ENCODE results near the gene NELFA. TPM values are rescaled to one million over a fixed set of nuclear protein-coding genes. Genes with fewer than 3 reads are reported as not detected.

Gene NELFA
- total RNA-seq, 2 donors from 2014 or later, result 8.0 to 12.7 TPM

DNA sequence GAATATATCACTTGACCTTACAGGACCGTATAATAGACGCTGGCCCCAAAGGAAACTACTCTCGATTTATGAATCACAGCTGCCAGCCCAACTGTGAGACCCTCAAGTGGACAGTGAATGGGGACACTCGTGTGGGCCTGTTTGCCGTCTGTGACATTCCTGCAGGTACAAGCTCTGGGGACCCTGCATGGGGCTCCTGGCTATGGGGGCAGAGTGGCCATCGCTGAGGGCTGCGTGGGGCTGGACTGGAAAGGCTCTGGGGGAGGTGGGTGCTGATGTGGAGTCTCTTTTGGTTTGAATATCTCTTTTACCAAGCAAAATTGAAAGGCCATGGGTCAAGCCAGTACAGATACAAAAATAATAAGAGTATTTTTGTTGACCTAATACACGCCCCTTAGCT is 33.9 kb downstream of the NELFA start:
- Histone ChIP-seq H3K4me3 (no peak overlapping the region), H3K36me3 (peaks cover 45% of the 10 kb centered on the region), H3K4me1 (no peaks in the 10 kb centered on the region), H3K9me3 (no peaks in the 10 kb centered on the region), H3K27ac (no peak overlapping the region), H3K27me3 (no peaks in the 10 kb centered on the region)
- TF ChIP-seq, protein P1, sequence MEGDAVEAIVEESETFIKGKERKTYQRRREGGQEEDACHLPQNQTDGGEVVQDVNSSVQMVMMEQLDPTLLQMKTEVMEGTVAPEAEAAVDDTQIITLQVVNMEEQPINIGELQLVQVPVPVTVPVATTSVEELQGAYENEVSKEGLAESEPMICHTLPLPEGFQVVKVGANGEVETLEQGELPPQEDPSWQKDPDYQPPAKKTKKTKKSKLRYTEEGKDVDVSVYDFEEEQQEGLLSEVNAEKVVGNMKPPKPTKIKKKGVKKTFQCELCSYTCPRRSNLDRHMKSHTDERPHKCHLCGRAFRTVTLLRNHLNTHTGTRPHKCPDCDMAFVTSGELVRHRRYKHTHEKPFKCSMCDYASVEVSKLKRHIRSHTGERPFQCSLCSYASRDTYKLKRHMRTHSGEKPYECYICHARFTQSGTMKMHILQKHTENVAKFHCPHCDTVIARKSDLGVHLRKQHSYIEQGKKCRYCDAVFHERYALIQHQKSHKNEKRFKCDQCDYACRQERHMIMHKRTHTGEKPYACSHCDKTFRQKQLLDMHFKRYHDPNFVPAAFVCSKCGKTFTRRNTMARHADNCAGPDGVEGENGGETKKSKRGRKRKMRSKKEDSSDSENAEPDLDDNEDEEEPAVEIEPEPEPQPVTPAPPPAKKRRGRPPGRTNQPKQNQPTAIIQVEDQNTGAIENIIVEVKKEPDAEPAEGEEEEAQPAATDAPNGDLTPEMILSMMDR (IDR thresholded peaks at IDR 0.05), result no peak
- DNase-seq (ENCODE audit: low spot score), result no peak

DNA sequence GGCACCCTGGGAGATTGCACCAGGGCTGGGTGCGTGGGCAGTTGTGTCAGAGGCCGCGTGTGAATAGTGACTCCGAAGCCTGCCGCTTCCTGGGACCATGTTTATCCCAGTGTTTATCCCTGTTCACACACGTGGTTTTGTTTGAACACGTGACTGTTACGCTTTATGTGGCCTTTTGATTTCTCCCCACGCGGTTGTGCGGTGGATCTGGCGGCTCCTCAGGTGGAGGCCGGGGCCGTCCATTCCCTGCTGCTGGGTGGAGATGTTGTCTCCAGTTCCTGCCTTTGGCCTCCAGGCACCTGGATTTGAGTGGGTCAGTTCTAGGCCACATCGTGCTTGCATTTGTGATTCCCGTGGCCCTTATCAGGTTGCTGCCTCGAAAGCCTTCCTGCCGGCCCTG is 35.1 kb downstream of the NELFA start:
- no peaks in the 10 kb centered on the region for H3K4me1 ChIP-seq
- no peaks in the 10 kb centered on the region for H3K9me3 ChIP-seq
- H3K4me3 ChIP-seq, result no peak overlapping the region
- peaks cover 38% of the 10 kb centered on the region for H3K36me3 ChIP-seq
- H3K27ac ChIP-seq, result no peak overlapping the region
- H3K27me3 ChIP-seq, result no peaks in the 10 kb centered on the region
- no peak for DNase-seq (ENCODE audit: low spot score)
- TF ChIP-seq, protein P1 (IDR thresholded peaks at IDR 0.05), result no peak

DNA sequence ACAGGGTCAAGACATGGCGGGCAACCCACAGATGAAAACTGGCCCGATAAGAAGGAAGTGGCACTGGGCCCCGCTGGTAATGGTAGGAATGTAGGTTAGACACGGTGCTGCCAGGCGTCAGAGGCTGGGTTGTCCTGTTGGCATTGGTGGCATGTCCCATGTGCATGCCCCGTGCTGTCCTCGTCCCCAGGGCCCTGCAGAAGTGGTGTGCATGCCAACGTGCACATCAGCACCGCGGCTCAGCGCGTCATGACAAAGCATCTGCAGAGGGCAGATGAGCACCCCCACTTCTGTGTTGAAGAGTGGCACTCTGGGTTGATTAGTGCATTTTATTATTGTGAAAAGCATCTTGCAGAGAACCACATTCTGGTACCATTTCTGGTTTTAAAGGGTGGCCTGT is 35.6 kb downstream of the NELFA start:
- Histone ChIP-seq H3K27me3 (no peaks in the 10 kb centered on the region), H3K9me3 (no peaks in the 10 kb centered on the region), H3K4me1 (no peaks in the 10 kb centered on the region), H3K36me3 (peaks cover 34% of the 10 kb centered on the region), H3K27ac (no peak overlapping the region), H3K4me3 (no peak overlapping the region)
- TF ChIP-seq, protein P1 (IDR thresholded peaks at IDR 0.05), result no peak
- DNase-seq (ENCODE audit: low spot score), result no peak

GRCh38 chr4:1972414-1972813 is 36.4 kb downstream of the NELFA start:
- no peak overlapping the region for H3K27ac ChIP-seq
- no peaks in the 10 kb centered on the region for H3K27me3 ChIP-seq
- H3K36me3 ChIP-seq, result peaks cover 28% of the 10 kb centered on the region
- H3K4me1 ChIP-seq, result no peaks in the 10 kb centered on the region
- H3K9me3 ChIP-seq, result no peaks in the 10 kb centered on the region
- no peak for DNase-seq (ENCODE audit: low spot score)
- TF ChIP-seq, protein P1 (IDR thresholded peaks at IDR 0.05), result no peak
- H3K4me3 ChIP-seq, result no peak overlapping the region

GRCh38 chr4:1971456-1972200 is 37.1 kb downstream of the NELFA start:
- Histone ChIP-seq H3K27me3 (no peaks in the 10 kb centered on the region), H3K36me3 (peaks cover 23% of the 10 kb centered on the region), H3K4me3 (no peak overlapping the region), H3K9me3 (no peaks in the 10 kb centered on the region), H3K4me1 (no peaks in the 10 kb centered on the region), H3K27ac (no peak overlapping the region)
- no peak for DNase-seq (ENCODE audit: low spot score)
- TF ChIP-seq, protein P1 (IDR thresholded peaks at IDR 0.05), result no peak

- no peaks in the 10 kb centered on the region for H3K27me3 ChIP-seq
- no peaks in the 10 kb centered on the region for H3K9me3 ChIP-seq
- H3K36me3 ChIP-seq, result peaks cover 16% of the 10 kb centered on the region
- no peak overlapping the region for H3K27ac ChIP-seq
- no peak for DNase-seq (ENCODE audit: low spot score)
- H3K4me3 ChIP-seq, result no peak overlapping the region
- H3K4me1 ChIP-seq, result no peaks in the 10 kb centered on the region
- TF ChIP-seq, protein P1 (IDR thresholded peaks at IDR 0.05), result no peak
These were observed 37.8 kb downstream of the NELFA start for GRCh38 chr4:1970926-1971325.

Measured in right atrium auricular region (tissue), 2 donors.